ENCODE measurements around the gene CDKL4. TPM values are rescaled to one million over a fixed set of nuclear protein-coding genes. Genes with fewer than 3 reads are reported as not detected.

Gene CDKL4
- total and polyA plus RNA-seq, 2 of the 13 experiments (the other 11 are each of a cell fraction or from before 2014, with no cell fraction given): 0.29 to 0.50 TPM

DNA sequence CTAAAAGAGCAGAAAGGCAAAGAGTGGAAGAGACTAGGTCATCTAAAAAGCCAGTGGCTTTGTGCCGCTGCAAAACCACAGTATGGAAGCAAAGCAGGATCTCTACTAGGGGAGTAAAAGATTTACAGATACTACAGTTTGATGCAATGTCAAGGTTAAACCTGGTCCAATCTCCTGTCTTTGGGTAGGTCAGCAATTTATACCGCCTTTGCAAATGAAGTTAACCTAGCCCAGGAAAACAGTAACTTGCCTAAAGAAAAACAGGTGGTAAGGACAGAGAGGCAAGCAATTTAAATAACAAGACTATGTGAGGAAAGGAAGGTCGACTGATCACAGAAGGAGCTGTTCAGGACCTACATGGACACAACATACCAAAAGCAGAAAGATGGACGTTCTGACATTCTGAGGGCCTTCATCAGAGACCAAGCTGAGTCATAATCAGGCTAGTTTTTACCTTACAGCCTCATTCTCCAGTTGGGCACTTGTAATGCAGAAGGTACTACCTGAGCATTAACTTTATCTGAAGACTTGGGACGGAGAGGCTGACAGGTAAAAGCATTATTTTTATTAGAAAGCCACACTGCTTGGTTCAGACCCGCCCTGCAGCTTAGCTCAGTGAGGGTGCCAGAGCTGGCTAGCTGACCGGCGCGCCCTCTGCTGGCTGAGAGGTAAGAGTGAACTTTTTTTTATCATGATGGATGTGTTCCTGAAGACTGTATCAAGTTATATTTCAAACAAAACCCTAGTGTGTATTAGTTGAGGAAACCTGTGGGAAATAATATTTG, 15.9 kb downstream of the CDKL4 start (continued):
- TF ChIP-seq, protein P1, sequence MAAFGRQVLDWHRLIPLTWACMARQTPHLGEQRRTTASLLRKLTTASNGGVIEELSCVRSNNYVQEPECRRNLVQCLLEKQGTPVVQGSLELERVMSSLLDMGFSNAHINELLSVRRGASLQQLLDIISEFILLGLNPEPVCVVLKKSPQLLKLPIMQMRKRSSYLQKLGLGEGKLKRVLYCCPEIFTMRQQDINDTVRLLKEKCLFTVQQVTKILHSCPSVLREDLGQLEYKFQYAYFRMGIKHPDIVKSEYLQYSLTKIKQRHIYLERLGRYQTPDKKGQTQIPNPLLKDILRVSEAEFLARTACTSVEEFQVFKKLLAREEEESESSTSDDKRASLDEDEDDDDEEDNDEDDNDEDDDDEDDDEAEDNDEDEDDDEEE (CRISPR knock-in tag; IDR thresholded peaks at IDR 0.05): peak; percentile 87; the same call in 1 of the 2 replicates
- no peak for TF ChIP-seq ZKSCAN8 (CRISPR knock-in tag; IDR thresholded peaks at IDR 0.05; ENCODE audit: borderline replicate concordance)
- TF ChIP-seq KMT2A (CRISPR knock-in tag; IDR thresholded peaks at IDR 0.05): peak; percentile 65; the same call in 1 of the 2 replicates
- TF ChIP-seq, protein P2, sequence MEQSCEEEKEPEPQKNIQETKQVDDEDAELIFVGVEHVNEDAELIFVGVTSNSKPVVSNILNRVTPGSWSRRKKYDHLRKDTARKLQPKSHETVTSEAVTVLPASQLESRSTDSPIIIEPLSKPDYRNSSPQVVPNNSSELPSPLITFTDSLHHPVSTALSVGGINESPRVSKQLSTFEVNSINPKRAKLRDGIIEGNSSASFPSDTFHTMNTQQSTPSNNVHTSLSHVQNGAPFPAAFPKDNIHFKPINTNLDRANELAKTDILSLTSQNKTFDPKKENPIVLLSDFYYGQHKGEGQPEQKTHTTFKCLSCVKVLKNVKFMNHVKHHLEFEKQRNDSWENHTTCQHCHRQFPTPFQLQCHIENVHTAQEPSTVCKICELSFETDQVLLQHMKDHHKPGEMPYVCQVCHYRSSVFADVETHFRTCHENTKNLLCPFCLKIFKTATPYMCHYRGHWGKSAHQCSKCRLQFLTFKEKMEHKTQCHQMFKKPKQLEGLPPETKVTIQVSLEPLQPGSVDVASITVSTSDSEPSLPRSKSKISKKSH (CRISPR knock-in tag; IDR thresholded peaks at IDR 0.05; ENCODE audit: borderline replicate concordance): no peak
- no peak for TF ChIP-seq TSC22D2 (CRISPR knock-in tag; IDR thresholded peaks at IDR 0.05; ENCODE audit: borderline replicate concordance)
- TF ChIP-seq RBM39 (IDR thresholded peaks at IDR 0.05; ENCODE audit: low read depth, low read length, poor library complexity, severe bottlenecking): no peak
- no peak for TF ChIP-seq ZNF329 (CRISPR knock-in tag; IDR thresholded peaks at IDR 0.05; ENCODE audit: low read depth)
- TF ChIP-seq, protein P3, sequence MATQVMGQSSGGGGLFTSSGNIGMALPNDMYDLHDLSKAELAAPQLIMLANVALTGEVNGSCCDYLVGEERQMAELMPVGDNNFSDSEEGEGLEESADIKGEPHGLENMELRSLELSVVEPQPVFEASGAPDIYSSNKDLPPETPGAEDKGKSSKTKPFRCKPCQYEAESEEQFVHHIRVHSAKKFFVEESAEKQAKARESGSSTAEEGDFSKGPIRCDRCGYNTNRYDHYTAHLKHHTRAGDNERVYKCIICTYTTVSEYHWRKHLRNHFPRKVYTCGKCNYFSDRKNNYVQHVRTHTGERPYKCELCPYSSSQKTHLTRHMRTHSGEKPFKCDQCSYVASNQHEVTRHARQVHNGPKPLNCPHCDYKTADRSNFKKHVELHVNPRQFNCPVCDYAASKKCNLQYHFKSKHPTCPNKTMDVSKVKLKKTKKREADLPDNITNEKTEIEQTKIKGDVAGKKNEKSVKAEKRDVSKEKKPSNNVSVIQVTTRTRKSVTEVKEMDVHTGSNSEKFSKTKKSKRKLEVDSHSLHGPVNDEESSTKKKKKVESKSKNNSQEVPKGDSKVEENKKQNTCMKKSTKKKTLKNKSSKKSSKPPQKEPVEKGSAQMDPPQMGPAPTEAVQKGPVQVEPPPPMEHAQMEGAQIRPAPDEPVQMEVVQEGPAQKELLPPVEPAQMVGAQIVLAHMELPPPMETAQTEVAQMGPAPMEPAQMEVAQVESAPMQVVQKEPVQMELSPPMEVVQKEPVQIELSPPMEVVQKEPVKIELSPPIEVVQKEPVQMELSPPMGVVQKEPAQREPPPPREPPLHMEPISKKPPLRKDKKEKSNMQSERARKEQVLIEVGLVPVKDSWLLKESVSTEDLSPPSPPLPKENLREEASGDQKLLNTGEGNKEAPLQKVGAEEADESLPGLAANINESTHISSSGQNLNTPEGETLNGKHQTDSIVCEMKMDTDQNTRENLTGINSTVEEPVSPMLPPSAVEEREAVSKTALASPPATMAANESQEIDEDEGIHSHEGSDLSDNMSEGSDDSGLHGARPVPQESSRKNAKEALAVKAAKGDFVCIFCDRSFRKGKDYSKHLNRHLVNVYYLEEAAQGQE (IDR thresholded peaks at IDR 0.05; ENCODE audit: borderline replicate concordance in 1 of 2, low read depth in 1 of 2, low read length in 2 of 2): no peak
- TF ChIP-seq, protein P4, sequence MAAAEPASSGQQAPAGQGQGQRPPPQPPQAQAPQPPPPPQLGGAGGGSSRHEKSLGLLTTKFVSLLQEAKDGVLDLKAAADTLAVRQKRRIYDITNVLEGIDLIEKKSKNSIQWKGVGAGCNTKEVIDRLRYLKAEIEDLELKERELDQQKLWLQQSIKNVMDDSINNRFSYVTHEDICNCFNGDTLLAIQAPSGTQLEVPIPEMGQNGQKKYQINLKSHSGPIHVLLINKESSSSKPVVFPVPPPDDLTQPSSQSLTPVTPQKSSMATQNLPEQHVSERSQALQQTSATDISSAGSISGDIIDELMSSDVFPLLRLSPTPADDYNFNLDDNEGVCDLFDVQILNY (CRISPR knock-in tag; conservative IDR thresholded peaks at IDR 0.05): no peak
- no peak for TF ChIP-seq ZNF670 (CRISPR knock-in tag; IDR thresholded peaks at IDR 0.05; ENCODE audit: borderline replicate concordance)
- TF ChIP-seq SNAPC2 (CRISPR knock-in tag; IDR thresholded peaks at IDR 0.05): no peak
- no peak for TF ChIP-seq ZNF44 (CRISPR knock-in tag; IDR thresholded peaks at IDR 0.05)
- no peak for TF ChIP-seq ARHGAP35 (CRISPR knock-in tag; IDR thresholded peaks at IDR 0.05; ENCODE audit: borderline replicate concordance)
- TF ChIP-seq, protein P5, sequence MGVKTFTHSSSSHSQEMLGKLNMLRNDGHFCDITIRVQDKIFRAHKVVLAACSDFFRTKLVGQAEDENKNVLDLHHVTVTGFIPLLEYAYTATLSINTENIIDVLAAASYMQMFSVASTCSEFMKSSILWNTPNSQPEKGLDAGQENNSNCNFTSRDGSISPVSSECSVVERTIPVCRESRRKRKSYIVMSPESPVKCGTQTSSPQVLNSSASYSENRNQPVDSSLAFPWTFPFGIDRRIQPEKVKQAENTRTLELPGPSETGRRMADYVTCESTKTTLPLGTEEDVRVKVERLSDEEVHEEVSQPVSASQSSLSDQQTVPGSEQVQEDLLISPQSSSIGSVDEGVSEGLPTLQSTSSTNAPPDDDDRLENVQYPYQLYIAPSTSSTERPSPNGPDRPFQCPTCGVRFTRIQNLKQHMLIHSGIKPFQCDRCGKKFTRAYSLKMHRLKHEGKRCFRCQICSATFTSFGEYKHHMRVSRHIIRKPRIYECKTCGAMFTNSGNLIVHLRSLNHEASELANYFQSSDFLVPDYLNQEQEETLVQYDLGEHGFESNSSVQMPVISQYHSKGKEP (CRISPR knock-in tag; IDR thresholded peaks at IDR 0.05): no peak
- TF ChIP-seq, protein P6, sequence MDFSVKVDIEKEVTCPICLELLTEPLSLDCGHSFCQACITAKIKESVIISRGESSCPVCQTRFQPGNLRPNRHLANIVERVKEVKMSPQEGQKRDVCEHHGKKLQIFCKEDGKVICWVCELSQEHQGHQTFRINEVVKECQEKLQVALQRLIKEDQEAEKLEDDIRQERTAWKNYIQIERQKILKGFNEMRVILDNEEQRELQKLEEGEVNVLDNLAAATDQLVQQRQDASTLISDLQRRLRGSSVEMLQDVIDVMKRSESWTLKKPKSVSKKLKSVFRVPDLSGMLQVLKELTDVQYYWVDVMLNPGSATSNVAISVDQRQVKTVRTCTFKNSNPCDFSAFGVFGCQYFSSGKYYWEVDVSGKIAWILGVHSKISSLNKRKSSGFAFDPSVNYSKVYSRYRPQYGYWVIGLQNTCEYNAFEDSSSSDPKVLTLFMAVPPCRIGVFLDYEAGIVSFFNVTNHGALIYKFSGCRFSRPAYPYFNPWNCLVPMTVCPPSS (IDR thresholded peaks at IDR 0.05): no peak
- TF ChIP-seq, protein P7, sequence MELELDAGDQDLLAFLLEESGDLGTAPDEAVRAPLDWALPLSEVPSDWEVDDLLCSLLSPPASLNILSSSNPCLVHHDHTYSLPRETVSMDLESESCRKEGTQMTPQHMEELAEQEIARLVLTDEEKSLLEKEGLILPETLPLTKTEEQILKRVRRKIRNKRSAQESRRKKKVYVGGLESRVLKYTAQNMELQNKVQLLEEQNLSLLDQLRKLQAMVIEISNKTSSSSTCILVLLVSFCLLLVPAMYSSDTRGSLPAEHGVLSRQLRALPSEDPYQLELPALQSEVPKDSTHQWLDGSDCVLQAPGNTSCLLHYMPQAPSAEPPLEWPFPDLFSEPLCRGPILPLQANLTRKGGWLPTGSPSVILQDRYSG (CRISPR knock-in tag; IDR thresholded peaks at IDR 0.05): no peak

All from HepG2 (cell line).